RWPE1 (cell line): ENCODE measurements around the gene COPS2.
"Not testable (repeated sequence)": the region's sequence is repeated elsewhere in the genome, so short reads cannot be mapped to it uniquely, and the experiment has no call there.

Experiments
- CTCF ChIA-PET: fragments of 350-600 bp; sonication (Branson Sonifier 250); formaldehyde crosslinking; extraction: SDS; loops from one replicate; lab custom pipeline; 2021; lab: Yijun Ruan, JAX
- POLR2A ChIA-PET: fragments of 400-600 bp; formaldehyde crosslinking; extraction: SDS; loops from one replicate; lab custom pipeline; 2020; ENCODE audit warnings: antibody characterized with exemption; ENCODE audit not compliant: low non-redundant PET; lab: Yijun Ruan, JAX
- DNase-seq: peaks from one replicate; pipeline ENCODE4 v3.0.0; 2012; ENCODE audit warnings: low spot score
- H3K27ac ChIP-seq: fragments of 450-650 bp; 2 replicates; pipeline ENCODE4 v1.5.1; 2017
- TF ChIP-seq, protein P1 (sequence below): fragments of 450-650 bp; conservative IDR thresholded peaks from 2 replicates; pipeline ENCODE4 v1.5.1; 2017; ENCODE audit warnings: low read depth, mild to moderate bottlenecking

The COPS2 gene

DNA sequence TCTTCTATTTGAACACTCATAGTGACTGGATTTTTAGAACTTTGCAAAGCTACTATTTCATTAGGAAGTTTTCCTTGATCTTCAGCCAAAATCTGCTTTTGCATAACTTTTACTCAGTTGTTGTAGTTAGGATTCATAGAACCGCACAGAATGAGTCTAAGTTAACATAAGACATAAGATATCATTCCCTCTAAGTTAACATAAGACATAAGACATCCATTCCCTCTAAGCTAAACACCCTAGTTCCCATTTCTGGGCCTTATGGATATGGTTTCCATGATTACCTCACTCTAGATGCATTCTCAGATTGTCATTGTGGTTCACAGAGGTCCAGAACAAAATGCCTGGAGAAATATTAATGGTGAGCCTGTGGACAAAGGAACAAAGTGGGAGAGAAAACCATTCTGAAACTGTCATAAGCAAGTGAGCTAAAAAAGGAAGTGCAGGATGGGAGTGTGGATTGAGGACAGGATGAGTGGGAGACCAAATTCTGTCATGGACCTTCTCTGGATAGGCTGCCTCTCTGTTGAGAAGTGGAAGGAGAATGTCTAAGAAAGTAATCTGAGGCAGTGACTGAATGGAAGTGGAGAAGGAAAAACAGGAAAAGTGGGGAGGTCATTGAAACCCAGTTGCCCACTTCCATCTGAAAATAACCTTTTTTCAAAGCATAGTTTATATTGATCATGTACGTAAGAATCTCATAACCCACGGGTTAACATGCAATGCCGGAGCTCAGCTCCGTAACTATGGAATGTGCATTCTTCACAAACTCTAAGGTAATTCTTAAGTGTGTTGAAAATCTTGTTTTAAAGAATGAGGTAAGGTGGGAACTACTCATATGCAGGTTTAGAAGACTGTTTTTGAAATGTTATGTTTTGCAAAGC, 71.8 kb downstream of the COPS2 start:
- ChIA-PET POLR2A (no interaction called here), CTCF (interaction anchor here (0.6 to 0.7 kb wide), 2 partner anchors 11 to 73 kb away, joined by 3 to 5 read pairs; no protein-coding TSS in a partner anchor)
- TF ChIP-seq, protein P1, sequence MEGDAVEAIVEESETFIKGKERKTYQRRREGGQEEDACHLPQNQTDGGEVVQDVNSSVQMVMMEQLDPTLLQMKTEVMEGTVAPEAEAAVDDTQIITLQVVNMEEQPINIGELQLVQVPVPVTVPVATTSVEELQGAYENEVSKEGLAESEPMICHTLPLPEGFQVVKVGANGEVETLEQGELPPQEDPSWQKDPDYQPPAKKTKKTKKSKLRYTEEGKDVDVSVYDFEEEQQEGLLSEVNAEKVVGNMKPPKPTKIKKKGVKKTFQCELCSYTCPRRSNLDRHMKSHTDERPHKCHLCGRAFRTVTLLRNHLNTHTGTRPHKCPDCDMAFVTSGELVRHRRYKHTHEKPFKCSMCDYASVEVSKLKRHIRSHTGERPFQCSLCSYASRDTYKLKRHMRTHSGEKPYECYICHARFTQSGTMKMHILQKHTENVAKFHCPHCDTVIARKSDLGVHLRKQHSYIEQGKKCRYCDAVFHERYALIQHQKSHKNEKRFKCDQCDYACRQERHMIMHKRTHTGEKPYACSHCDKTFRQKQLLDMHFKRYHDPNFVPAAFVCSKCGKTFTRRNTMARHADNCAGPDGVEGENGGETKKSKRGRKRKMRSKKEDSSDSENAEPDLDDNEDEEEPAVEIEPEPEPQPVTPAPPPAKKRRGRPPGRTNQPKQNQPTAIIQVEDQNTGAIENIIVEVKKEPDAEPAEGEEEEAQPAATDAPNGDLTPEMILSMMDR, result no peak
- no peak for DNase-seq
- H3K27ac ChIP-seq, result no peak overlapping the region

DNA sequence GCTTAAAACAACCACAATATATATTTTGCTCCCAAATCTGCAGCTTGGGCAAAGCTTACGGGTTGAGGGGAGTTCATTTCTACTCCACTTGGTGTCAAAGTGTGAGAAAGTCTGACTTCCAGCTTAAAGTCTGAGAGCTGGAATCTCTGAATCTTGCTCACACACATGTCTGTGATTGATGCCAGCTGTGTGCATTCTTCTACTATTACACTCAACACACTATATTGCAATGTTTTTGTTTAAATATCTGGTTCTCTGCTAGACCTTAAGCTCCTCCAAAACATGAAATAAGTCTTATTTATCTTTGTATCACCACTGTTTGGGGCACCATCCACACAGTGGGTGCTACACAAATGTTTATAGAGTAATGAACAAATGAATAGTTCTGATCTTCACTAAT, 72.4 kb downstream of the COPS2 start:
- POLR2A ChIA-PET, result no interaction called here
- TF ChIP-seq, protein P1, result no peak
- CTCF ChIA-PET, result interaction anchor here (0.6 kb wide), 1 partner anchor 10 kb away, joined by 5 read pairs; no protein-coding TSS in a partner anchor
- no peak overlapping the region for H3K27ac ChIP-seq
- DNase-seq, result no peak

DNA sequence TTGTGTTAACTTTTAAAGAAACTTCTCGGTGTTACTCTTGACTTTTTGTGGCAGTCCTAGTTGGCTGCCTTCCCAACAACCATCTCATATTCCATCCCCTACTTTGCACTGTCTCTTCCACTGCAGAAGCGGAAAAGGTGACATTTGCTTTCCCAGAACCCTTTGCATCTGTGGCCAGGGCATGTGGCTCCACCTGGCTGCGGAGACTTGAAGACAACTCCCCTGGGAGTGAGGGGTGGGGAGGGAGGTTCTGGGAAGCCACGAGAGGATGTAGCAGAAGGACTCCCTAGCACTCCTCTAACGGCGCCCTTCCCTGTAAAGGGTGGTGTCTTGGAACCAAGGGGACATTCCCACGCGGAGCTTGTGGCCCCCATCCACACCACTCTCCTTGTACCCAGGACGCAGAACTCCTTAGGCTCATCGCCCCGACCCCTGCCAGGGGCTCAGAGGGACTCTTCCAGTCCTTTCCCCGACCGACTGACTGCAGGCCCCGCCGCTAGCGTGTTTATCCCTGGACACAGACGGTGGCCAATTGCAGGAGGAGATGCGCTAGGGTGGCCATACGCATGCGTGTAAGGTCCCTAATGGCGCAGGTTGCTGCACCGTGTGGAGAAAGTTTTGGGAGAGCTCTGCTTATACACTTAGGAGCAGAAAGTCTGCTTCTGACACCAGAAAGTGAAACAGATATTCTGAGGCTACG, 75.9 kb downstream of the COPS2 start:
- POLR2A ChIA-PET, result no interaction called here
- no peak for DNase-seq
- CTCF ChIA-PET, result no interaction called here
- TF ChIP-seq, protein P1, result no peak
- H3K27ac ChIP-seq, result no peak overlapping the region

DNA sequence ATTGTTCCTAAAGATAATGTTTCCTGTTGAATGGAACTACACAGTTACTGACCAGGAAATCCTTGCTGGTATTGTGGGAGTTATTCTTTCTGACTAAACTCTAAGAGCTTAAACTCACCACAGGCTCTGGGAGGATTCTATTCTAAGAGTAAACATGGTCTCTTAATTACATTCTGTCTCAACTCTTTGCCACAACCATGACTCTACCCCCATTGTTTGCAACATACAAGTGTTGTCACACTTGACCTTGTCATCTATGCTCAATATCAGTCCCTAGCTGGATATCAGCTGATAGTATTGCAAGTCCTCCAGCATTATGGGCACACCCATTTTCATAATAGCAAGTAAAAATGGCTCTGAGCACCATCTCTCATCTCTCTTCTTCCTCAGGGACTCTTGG, 79.5 kb downstream of the COPS2 start:
- H3K27ac ChIP-seq, result no peak overlapping the region
- TF ChIP-seq, protein P1, result no peak
- POLR2A ChIA-PET, result no interaction called here
- DNase-seq, result no peak
- CTCF ChIA-PET, result no interaction called here

DNA sequence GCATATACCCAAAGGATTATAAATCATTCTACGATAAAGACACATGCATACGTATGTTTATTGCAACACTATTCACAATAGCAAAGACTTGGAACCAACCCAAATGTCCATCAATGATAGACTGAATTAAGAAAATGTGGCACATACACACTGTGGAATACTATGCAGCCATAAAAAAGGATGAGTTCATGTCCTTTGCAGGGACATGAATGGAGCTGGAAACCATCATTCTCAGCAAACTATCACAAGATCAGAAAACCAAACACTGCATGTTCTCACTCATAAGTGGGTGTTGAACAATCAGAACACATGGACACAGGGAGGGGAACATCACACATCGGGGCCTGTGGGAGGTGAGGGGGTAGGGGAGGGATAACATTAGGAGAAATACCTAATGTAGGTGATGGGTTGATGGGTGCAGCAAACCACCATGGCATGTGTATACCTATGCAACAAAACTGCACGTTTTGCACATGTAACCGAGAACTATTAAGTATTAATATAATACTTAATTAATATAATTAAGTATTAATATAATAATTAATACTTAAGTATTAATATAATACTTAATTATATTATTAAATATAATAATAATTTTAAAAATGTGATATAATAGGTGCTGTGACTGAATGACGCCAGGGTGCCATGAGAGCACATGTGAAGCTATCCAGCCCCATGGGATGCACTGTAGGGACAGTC, 80.7 kb downstream of the COPS2 start:
- CTCF ChIA-PET, result interaction anchor here (0.7 kb wide), 1 partner anchor 1493 kb away, joined by 4 read pairs; no protein-coding TSS in a partner anchor

More for the DNA sequence above, 80.7 kb downstream of the COPS2 start:
- POLR2A ChIA-PET, DNase-seq, H3K27ac ChIP-seq: not testable (repeated sequence)
